SK-N-SH treated with all-trans-retinoic acid at 6 μM for 48 hours (cell line): Measurements from ENCODE around the gene CADM1.

Experiments
- BACH2 ChIP-seq: fragments of 250-450 bp; sonication (Bioruptor Pico); IDR thresholded peaks from 2 replicates; pipeline ENCODE4 v1.9.0; 2021; ENCODE audit warnings: mild to moderate bottlenecking, borderline replicate concordance
- CSDC2 ChIP-seq: fragments of 250-450 bp; sonication (Bioruptor Pico); IDR thresholded peaks from 2 replicates; pipeline ENCODE4 v1.5.0; 2020; ENCODE audit warnings: mild to moderate bottlenecking, moderate library complexity
- TCF4 ChIP-seq: fragments of 250-450 bp; sonication (Bioruptor Pico); IDR thresholded peaks from 2 replicates; pipeline ENCODE4 v1.8.0; 2021; ENCODE audit warnings: mild to moderate bottlenecking, moderate library complexity, borderline replicate concordance
- ZC3H10 ChIP-seq: fragments of 250-450 bp; sonication (Bioruptor Pico); IDR thresholded peaks from 2 replicates; pipeline ENCODE4 v1.5.1; 2021; ENCODE audit warnings: mild to moderate bottlenecking, moderate library complexity
- ZFP3 ChIP-seq: fragments of 250-450 bp; sonication (Bioruptor Pico); IDR thresholded peaks from 2 replicates; pipeline ENCODE4 v1.5.0; 2020; ENCODE audit warnings: mild to moderate bottlenecking, moderate library complexity
- ZFP30 ChIP-seq: fragments of 450-650 bp; formaldehyde crosslinking; IDR thresholded peaks from 2 replicates; pipeline ENCODE4 v1.5.0; 2022; ENCODE audit warnings: mild to moderate bottlenecking, moderate library complexity
- ZNF8 ChIP-seq: fragments of 450-650 bp; formaldehyde crosslinking; IDR thresholded peaks from 2 replicates; pipeline ENCODE4 v1.5.0; 2020; ENCODE audit warnings: mild to moderate bottlenecking, moderate library complexity
- TF ChIP-seq, protein P1 (sequence below): fragments of 250-450 bp; sonication (Bioruptor Pico); IDR thresholded peaks from 2 replicates; pipeline ENCODE4 v1.5.1; 2020; ENCODE audit warnings: low read depth, mild to moderate bottlenecking, moderate library complexity
- TF ChIP-seq, protein P2 (sequence below): fragments of 250-450 bp; sonication (Bioruptor Pico); IDR thresholded peaks from 2 replicates; pipeline ENCODE4 v1.8.0; 2021; ENCODE audit warnings: low read depth, mild to moderate bottlenecking, moderate library complexity, borderline replicate concordance
- TF ChIP-seq, protein P3 (sequence below): fragments of 250-450 bp; sonication (Bioruptor Pico); IDR thresholded peaks from 2 replicates; pipeline ENCODE4 v1.8.0; 2020; ENCODE audit warnings: mild to moderate bottlenecking, moderate library complexity, borderline replicate concordance

DNA sequence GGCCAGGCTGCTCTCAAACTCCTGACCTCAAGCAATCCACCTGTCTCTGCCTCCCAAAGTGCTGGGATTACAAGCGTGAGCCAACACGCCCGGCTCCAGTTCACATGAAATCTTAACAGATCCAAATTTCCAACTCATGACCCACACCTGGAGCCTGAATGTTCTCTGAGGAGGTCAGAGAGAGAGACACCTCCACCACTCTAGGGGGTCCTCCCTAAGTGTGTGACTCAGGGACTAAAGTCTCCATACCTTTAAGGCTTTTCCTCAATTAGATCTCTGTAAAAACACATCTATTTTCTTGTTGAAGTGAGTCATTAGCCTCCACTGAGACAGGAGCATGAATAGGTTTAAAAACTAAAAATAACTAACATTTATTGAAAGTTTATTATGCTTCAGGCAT, 376.4 kb downstream of the CADM1 start:
- no peak for TF ChIP-seq ZFP3 (CRISPR knock-in tag)
- TF ChIP-seq, protein P1, sequence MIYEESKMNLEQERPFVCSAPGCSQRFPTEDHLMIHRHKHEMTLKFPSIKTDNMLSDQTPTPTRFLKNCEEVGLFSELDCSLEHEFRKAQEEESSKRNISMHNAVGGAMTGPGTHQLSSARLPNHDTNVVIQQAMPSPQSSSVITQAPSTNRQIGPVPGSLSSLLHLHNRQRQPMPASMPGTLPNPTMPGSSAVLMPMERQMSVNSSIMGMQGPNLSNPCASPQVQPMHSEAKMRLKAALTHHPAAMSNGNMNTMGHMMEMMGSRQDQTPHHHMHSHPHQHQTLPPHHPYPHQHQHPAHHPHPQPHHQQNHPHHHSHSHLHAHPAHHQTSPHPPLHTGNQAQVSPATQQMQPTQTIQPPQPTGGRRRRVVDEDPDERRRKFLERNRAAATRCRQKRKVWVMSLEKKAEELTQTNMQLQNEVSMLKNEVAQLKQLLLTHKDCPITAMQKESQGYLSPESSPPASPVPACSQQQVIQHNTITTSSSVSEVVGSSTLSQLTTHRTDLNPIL (CRISPR knock-in tag) = no peak
- TF ChIP-seq, protein P2, sequence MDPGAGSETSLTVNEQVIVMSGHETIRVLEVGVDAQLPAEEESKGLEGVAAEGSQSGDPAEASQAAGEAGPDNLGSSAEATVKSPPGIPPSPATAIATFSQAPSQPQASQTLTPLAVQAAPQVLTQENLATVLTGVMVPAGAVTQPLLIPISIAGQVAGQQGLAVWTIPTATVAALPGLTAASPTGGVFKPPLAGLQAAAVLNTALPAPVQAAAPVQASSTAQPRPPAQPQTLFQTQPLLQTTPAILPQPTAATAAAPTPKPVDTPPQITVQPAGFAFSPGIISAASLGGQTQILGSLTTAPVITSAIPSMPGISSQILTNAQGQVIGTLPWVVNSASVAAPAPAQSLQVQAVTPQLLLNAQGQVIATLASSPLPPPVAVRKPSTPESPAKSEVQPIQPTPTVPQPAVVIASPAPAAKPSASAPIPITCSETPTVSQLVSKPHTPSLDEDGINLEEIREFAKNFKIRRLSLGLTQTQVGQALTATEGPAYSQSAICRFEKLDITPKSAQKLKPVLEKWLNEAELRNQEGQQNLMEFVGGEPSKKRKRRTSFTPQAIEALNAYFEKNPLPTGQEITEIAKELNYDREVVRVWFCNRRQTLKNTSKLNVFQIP (CRISPR knock-in tag) = no peak
- TF ChIP-seq, protein P3, sequence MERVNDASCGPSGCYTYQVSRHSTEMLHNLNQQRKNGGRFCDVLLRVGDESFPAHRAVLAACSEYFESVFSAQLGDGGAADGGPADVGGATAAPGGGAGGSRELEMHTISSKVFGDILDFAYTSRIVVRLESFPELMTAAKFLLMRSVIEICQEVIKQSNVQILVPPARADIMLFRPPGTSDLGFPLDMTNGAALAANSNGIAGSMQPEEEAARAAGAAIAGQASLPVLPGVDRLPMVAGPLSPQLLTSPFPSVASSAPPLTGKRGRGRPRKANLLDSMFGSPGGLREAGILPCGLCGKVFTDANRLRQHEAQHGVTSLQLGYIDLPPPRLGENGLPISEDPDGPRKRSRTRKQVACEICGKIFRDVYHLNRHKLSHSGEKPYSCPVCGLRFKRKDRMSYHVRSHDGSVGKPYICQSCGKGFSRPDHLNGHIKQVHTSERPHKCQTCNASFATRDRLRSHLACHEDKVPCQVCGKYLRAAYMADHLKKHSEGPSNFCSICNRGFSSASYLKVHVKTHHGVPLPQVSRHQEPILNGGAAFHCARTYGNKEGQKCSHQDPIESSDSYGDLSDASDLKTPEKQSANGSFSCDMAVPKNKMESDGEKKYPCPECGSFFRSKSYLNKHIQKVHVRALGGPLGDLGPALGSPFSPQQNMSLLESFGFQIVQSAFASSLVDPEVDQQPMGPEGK (CRISPR knock-in tag) = no peak
- TF ChIP-seq CSDC2 (CRISPR knock-in tag) = no peak
- TF ChIP-seq ZC3H10 (CRISPR knock-in tag) = no peak
- TF ChIP-seq ZNF8 = no peak
- TF ChIP-seq TCF4 (CRISPR knock-in tag) = no peak
- no peak for TF ChIP-seq ZFP30 (CRISPR knock-in tag)
- TF ChIP-seq BACH2 = no peak
